ENCODE results near the gene ZFP90. TPM values are rescaled to one million over a fixed set of nuclear protein-coding genes. Genes with fewer than 3 reads are reported as not detected.
"Not testable (repeated sequence)": the region's sequence is repeated elsewhere in the genome, so short reads cannot be mapped to it uniquely, and the experiment has no call there.

The ZFP90 gene
- total RNA-seq, result 10 to 100 TPM; 12.2 to 13.4 (median 12.6) TPM

DNA sequence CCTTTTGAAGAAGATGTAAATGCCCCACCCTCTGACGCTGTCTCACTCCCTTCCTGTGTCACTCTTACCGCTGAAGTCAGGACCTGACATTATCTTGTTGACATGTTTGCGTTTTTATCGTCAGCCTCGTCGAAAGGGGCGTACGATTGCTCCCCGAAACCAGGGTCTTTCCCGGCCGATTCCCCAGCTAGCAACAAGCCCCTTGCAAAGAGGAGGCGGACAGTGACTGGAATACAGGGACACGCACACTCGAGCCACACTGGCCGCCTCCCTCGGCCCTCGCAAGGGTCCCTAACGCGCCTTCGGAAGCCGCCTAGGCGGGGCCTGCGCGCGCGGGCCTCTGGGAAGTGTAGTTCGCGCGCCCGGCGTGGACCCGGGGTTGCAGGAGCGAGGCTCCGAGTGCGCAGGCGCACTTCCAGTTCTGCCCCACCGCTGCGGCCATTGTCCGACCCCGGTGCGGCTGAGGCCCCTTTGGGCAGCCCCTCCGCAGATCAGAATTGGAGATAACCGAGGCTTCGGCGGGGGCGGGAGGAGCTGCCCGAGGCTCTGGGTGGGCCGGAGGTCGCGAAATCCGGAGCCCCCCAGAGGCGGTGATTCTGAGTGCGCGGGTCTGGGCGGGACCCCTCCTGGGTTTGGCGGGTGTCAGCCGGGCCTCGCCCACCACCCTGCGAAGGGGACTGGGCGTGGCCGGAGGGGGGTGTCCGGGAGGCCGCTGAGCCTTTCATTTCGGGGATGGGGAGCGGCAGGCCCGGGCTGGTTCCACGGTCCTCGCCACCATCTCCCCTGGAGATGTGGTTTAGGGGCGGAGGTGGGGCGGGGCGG, at the start of gene ZFP90:
ZFP90 (plus strand) TSS at position 412 of the 822 bp plus-strand sequence. CDS start 502 bp downstream, outside the sequence.
- Mint-ChIP-seq H3K4me3 (peak within 1 kb of the TSS; percentile 94), H3K36me3 (ENCODE audit: insufficient read depth) (peaks cover 18% of the 10 kb centered on the region), H3K4me1 (ENCODE audit: low read depth) (peaks cover 18% of the 10 kb centered on the region), H3K9me3 (no peaks in the 10 kb centered on the region), H3K27me3 (ENCODE audit: low read depth) (no peaks in the 10 kb centered on the region)
- DNase-seq (peak; percentile 77), ATAC-seq (peak; percentile 98)

DNA sequence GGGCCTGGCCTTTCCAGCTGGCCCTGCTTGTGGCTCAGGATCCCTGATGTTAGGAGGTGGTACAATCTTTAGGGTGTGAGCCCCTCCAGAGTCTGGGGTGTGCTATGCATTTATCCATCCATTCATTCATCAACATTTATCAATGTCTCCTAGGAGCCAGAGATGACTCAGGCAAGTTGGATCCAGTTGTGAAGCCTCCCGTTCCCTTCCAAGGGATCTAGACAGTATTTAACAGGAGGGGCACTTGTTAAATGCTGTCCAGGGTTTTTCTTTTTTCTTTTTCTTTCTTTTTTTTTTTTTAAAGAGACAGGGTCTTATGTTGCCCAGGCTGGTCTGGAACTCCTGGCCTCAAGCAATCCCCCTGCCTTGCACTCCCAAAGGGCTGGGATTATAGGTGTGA, 48.7 kb upstream of the ZFP90 start:
- no peaks in the 10 kb centered on the region for H3K36me3 Mint-ChIP-seq (ENCODE audit: insufficient read depth)
- peaks cover 2% of the 10 kb centered on the region for H3K27me3 Mint-ChIP-seq (ENCODE audit: low read depth)
- H3K4me3 Mint-ChIP-seq, result no peak overlapping the region
- no peaks in the 10 kb centered on the region for H3K4me1 Mint-ChIP-seq (ENCODE audit: low read depth)
- no peaks in the 10 kb centered on the region for H3K9me3 Mint-ChIP-seq
- no peak for ATAC-seq
- no peak for DNase-seq

DNA sequence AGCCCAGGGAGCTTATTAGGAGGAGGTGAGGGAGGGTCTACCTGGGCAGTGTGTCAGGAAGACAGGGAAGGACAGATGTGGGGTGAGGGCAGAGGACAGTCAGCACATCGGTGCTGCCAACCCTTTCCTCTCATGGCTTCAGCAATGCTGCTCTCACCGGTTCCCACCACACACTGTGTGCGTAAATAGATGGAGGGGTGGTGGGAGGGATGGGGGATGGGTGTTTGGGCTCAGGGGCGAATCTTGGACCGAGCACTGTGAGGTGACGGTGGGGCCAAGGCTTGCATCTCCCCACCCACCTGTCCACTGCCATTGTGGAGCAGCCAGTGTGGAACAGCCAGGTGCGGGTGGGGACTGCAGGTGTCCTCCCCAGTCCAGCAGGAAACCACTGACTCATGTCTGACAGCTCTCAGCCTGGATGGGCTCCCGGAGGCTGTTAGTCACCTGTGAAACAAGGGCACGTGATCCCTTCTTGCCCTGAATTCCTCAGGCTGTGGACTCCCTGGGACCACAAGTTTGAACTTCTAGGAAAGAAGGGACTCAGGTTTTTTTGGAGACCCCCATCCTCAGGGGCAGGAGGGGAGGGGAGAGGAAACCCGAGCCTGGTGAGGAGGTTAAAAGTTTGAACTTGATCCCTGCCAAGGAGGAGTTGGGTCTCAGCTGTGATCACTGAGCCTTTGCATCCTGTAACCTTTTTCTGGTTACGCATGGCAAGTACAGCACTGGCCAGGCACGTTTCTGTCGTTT, 48.1 kb upstream of the ZFP90 start:
- H3K9me3 Mint-ChIP-seq, result no peaks in the 10 kb centered on the region
- no peak for DNase-seq
- H3K4me1 Mint-ChIP-seq (ENCODE audit: low read depth), result no peaks in the 10 kb centered on the region
- no peak for ATAC-seq
- peaks cover 2% of the 10 kb centered on the region for H3K27me3 Mint-ChIP-seq (ENCODE audit: low read depth)
- no peak overlapping the region for H3K4me3 Mint-ChIP-seq
- H3K36me3 Mint-ChIP-seq (ENCODE audit: insufficient read depth), result no peaks in the 10 kb centered on the region

DNA sequence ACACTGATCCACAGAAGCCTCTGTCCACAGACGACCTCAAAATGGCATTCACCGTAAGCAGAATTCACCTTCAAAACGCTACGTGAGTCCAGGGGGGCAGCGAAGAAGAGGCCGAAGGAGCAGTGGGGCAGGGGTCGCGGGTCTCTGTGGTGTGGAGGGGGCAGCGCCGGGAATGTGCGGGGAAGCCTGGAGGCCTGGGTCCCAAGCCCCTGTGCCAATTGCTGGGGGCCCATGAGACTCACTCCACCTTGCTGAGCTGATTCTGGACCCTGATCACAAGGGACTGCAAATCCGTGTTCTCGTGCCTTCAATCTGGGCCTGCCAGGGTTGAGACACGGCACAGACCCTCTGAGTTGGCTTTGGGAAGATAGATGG, 47.5 kb upstream of the ZFP90 start:
- H3K9me3 Mint-ChIP-seq, result no peaks in the 10 kb centered on the region
- H3K36me3 Mint-ChIP-seq (ENCODE audit: insufficient read depth), result no peaks in the 10 kb centered on the region
- H3K27me3 Mint-ChIP-seq (ENCODE audit: low read depth), result peaks cover 2% of the 10 kb centered on the region
- DNase-seq (no peak), ATAC-seq (no peak)
- no peak overlapping the region for H3K4me3 Mint-ChIP-seq
- no peaks in the 10 kb centered on the region for H3K4me1 Mint-ChIP-seq (ENCODE audit: low read depth)

DNA sequence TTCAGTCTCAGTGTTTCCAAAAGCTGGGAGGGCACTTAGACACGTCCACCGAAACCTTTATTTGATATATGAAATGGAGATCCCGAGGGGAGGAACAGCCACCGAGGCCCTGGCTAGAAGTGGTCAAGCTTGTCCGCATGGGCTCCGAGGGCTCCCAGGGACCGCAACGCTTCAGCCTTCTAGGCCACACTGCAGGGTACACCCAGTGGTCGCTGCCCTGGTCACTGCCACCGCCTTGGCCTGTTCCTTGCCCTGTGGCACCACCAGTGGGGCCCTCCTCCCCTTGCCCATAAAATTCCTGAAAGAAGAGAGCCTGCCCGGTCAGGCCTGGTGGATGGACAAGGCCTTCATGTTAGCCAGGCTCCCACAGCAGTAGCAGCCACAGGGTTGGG, 46.9 kb upstream of the ZFP90 start:
- H3K9me3 Mint-ChIP-seq, result no peaks in the 10 kb centered on the region
- DNase-seq (no peak), ATAC-seq (no peak)
- H3K4me3 Mint-ChIP-seq, result no peak overlapping the region
- peaks cover 2% of the 10 kb centered on the region for H3K27me3 Mint-ChIP-seq (ENCODE audit: low read depth)
- no peaks in the 10 kb centered on the region for H3K4me1 Mint-ChIP-seq (ENCODE audit: low read depth)
- H3K36me3 Mint-ChIP-seq (ENCODE audit: insufficient read depth), result no peaks in the 10 kb centered on the region

DNA sequence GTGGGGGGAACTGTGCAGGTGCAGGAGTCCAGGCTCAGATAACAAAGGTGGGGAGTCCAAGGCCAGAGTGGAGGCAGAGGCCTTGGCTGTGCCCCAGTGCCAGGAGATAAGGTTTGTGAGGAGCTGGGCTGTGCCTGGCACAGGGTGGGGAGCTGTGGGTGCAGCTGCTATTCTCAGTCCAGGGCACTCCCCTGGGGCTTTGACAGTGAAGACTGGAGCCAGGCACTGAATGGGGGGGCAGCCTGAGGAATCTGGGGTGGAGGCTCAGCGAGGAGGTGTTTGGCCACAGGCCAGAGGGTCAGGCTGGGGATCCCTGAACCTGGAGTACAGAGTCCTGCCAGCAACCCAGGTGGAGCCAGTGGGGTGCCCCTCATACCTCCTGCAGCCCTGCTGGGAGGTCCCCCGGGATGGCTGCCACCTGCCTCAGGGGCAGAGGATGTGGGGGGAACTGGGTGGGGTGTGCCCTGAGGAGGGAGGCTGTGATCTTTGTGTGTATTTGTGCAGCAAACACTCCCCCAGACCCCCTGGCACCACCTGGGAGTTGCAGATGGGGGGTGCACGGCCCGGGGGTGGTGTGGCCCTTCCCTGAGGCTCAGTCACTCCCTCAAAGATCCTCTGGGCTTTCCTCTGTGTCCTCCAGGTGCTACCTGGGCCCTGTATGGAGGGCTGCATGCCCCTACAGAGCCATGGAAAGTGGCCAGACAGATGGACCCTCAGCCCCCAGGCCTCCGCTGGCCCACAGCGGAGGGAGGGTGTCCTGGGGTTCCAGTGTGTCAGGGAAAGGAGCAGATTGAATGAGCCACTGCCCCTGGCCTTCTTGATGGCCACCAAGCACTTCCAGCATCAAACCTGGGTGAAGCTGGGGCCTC, 46.3 kb upstream of the ZFP90 start:
- no peak overlapping the region for H3K4me3 Mint-ChIP-seq
- ATAC-seq (no peak), DNase-seq (no peak)
- H3K27me3 Mint-ChIP-seq (ENCODE audit: low read depth), result peaks cover 2% of the 10 kb centered on the region
- no peaks in the 10 kb centered on the region for H3K4me1 Mint-ChIP-seq (ENCODE audit: low read depth)
- H3K36me3 Mint-ChIP-seq (ENCODE audit: insufficient read depth), result no peaks in the 10 kb centered on the region
- no peaks in the 10 kb centered on the region for H3K9me3 Mint-ChIP-seq

DNA sequence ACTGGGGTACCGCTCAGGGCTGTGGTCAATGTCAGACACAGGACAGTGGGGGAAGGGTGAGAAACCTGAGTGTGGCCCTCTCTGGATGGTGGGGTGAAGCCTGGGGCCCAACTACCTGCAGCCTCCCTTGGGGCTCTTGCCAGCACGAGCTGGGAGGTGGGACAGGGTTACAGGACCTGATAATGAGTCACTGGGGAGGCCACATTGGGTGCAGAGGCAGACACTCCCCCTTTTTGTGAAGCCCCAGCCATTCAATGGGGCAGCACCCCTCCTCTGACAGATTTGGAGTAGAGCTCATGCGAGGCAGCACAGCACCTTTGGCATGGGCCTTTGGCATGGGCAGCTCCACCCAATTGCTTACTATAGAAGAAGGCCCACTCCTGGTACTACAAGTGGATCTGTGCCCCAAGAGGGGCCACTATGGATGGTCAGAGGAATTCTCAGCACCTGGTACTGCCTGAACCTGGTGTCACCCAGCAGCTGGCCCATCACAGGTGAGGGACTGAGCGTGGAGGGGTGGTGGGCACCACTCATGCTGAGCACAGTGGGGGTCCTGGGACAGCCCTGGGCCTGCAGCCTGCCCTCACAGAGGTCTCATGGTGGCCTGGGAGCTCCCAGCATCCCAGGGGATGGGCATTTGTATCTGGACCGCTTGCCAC, 45.5 kb upstream of the ZFP90 start:
- Mint-ChIP-seq H3K4me1 (ENCODE audit: low read depth) (no peaks in the 10 kb centered on the region), H3K4me3 (no peak overlapping the region), H3K27me3 (ENCODE audit: low read depth) (peaks cover 2% of the 10 kb centered on the region), H3K9me3 (no peaks in the 10 kb centered on the region), H3K36me3 (ENCODE audit: insufficient read depth) (no peaks in the 10 kb centered on the region)
- ATAC-seq, result no peak
- DNase-seq, result no peak

DNA sequence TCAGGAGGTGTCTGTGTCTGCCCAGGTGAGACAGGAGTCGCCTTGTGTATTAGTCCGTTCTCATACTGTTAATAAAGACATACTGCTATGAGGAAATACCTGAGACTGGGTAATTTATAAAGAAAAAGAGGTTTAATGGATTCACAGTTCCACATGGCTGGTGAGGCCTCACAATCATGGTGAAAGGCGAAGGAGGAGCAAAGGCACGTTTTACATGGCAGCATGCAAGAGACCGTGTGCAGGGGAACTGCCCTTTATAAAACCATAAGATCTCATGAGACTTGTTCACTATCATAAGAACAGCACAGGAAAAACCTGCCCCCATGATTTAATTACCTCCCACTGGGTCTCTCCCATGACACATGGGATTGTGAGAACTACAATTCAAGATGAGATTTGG, 44.8 kb upstream of the ZFP90 start:
- H3K36me3 Mint-ChIP-seq (ENCODE audit: insufficient read depth); H3K9me3 Mint-ChIP-seq; H3K27me3 Mint-ChIP-seq (ENCODE audit: low read depth); DNase-seq; ATAC-seq; H3K4me1 Mint-ChIP-seq (ENCODE audit: low read depth); H3K4me3 Mint-ChIP-seq: not testable (repeated sequence)

DNA sequence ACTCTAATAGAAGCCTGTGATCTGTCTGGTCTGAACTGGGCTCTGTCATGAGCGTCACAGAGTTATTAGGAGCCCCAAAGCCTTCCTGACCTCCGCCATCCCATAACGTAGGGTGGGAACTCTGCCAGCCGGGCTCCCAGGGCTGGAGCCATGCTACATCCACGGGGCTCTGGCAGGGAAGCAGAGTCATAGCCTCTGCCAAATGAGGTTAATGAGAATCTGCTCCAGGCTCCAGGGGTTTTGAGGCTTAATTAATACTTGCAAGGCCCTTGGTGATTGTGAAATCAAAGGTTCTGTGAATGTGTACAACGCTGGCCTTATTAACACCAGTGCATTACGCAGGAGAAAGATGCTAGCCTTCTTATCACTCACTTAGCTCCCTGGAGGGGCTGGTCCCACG, 42.4 kb upstream of the ZFP90 start:
- DNase-seq (no peak), ATAC-seq (no peak)
- Mint-ChIP-seq H3K9me3 (no peaks in the 10 kb centered on the region), H3K4me3 (no peak overlapping the region), H3K4me1 (ENCODE audit: low read depth) (no peaks in the 10 kb centered on the region), H3K27me3 (ENCODE audit: low read depth) (peaks cover 2% of the 10 kb centered on the region), H3K36me3 (ENCODE audit: insufficient read depth) (no peaks in the 10 kb centered on the region)

DNA sequence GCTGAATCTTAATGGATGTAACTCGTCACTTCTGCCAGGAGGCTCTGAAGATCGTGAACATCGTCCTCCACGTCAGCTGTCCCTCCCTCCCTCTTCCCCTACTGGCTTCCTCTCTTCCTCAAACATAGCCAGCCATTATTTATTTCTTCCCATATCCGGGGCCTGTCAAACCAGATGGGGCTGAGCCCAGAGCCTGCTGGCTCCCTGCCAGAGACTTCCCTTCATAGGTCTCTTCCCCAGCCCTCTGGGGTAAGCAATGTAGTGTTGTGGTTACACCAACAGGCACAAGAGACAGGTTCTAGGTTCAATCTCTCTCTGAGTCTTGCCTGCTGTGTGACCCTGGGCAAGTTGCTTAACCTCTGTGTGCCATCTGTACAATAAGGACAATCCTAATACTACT, 40.1 kb upstream of the ZFP90 start:
- Mint-ChIP-seq H3K4me1 (ENCODE audit: low read depth) (no peaks in the 10 kb centered on the region), H3K9me3 (no peaks in the 10 kb centered on the region), H3K4me3 (no peak overlapping the region), H3K27me3 (ENCODE audit: low read depth) (no peaks in the 10 kb centered on the region), H3K36me3 (ENCODE audit: insufficient read depth) (no peaks in the 10 kb centered on the region)
- no peak for DNase-seq
- ATAC-seq, result no peak

DNA sequence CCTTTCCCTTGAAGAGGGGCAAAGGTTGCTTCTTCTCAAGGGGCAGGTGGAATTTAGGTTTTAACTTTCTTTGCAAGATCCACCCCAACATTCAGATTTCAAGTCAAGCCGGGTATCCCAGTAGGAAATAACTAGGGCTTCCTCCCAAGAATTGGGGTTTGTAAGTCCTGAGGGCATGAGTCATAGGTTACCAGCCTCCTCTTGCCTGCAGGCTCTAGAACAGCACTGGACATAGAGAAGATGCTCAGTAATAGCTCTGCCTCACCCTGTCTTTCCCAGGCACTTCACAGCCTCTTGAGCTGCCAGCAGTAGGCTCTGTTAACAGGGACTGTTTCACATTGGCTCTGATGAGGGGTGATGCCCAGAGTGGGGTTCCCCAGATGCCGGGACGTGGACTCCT, 35.8 kb upstream of the ZFP90 start:
- no peaks in the 10 kb centered on the region for H3K9me3 Mint-ChIP-seq
- ATAC-seq (no peak), DNase-seq (no peak)
- no peaks in the 10 kb centered on the region for H3K27me3 Mint-ChIP-seq (ENCODE audit: low read depth)
- H3K36me3 Mint-ChIP-seq (ENCODE audit: insufficient read depth), result no peaks in the 10 kb centered on the region
- no peaks in the 10 kb centered on the region for H3K4me1 Mint-ChIP-seq (ENCODE audit: low read depth)
- H3K4me3 Mint-ChIP-seq, result no peak overlapping the region

DNA sequence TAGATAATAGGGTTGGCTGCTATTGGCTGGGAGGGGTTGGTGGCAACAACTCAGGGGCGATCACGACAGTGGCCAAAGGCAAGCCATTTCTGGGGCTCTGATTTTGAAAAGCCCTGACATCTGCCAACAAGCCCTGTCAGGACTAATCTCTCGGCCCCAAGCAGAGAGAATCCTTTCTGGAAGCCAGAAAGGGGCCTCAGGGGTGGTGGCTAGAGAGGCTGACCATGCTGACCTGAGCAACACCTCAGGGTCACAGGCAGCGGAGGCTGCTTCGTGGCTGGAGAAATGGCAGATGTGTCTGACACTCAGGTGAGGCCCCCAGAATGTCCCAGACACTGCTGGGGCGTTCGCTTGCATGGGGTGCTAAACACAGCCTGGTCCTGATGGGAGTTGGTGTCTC, 35.0 kb upstream of the ZFP90 start:
- ATAC-seq, result no peak
- peaks cover 2% of the 10 kb centered on the region for H3K27me3 Mint-ChIP-seq (ENCODE audit: low read depth)
- no peaks in the 10 kb centered on the region for H3K4me1 Mint-ChIP-seq (ENCODE audit: low read depth)
- no peak for DNase-seq
- no peaks in the 10 kb centered on the region for H3K36me3 Mint-ChIP-seq (ENCODE audit: insufficient read depth)
- H3K4me3 Mint-ChIP-seq, result no peak overlapping the region
- no peaks in the 10 kb centered on the region for H3K9me3 Mint-ChIP-seq

DNA sequence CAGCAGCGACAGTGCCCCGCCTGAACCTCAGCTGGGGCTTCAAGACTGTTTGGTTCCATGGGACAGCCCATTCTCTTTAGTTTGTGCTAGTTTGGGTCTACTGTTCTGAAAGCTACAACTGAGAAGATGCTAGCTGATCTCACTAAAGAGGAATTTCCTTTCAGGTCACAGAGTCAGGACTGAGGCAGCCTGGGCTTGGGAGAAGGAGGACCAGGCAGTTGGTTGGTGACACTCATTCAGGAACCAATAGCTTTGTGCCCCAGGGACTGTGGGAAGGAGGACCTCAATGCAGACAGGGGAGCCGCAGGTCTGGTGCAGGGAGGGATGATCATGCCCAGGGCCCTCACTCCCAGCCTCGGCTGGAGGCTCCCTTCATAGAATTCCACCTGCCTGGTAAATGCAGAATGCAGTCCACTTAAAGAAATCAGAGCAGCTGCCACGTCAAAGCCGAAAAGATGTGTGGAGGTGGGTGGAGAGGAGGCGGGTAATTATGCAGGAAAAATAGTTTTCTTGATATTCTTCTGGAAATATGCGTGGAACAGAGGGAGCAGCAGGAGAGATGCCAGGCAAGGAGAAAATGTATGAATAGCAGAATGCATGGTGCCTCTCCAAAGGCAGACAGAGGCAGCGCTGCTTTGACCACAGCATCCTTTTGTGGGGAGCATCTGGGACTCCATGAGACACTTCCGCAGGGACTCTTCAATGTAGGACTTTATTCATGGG, 32.6 kb upstream of the ZFP90 start:
- peaks cover 6% of the 10 kb centered on the region for H3K27me3 Mint-ChIP-seq (ENCODE audit: low read depth)
- no peak overlapping the region for H3K4me3 Mint-ChIP-seq
- no peak for ATAC-seq
- no peaks in the 10 kb centered on the region for H3K9me3 Mint-ChIP-seq
- H3K4me1 Mint-ChIP-seq (ENCODE audit: low read depth), result no peaks in the 10 kb centered on the region
- no peaks in the 10 kb centered on the region for H3K36me3 Mint-ChIP-seq (ENCODE audit: insufficient read depth)
- no peak for DNase-seq

All from activated T-cell treated with anti-CD3 and anti-CD28 coated beads, Interleukin-2, amount 50 U/mL, for 4 hours (primary cell).